GM13976 (cell line): ENCODE measurements around the gene FBXO46.
A peak's percentile ranks its signal among the peaks of the same experiment; 100 is the strongest.

ENCODE experiments used
- DNase-seq: peaks from one replicate; pipeline ENCODE4 v3.0.0; 2012; ENCODE audit warnings: low spot score
- CTCF ChIP-seq: IDR thresholded peaks from 2 replicates; pipeline ENCODE4 v1.5.1; 2012; ENCODE audit warnings: borderline replicate concordance, mild to moderate bottlenecking; ENCODE audit not compliant: insufficient read depth; ENCODE audit errors: extremely low read depth, missing control alignments, control extremely low read depth
- in situ Hi-C: fragments of 300-500 bp; cut with MboI; formaldehyde crosslinking; loops from one replicate; pipeline ENCODE4 v1.12.0; 2022; ENCODE audit warnings: low sequenced_read_pairs, mixed read lengths, inconsistent platforms; ENCODE audit not compliant: unreplicated experiment

Gene FBXO46

GRCh38 chr19:45711851-45712698 lies 18.6 kb downstream of the FBXO46 start:
- in situ Hi-C loops, result no loop called here
- no peak for DNase-seq
- no peak for TF ChIP-seq CTCF

- no peak for DNase-seq
- in situ Hi-C loops, result no loop called here
- TF ChIP-seq CTCF, result no peak
Measured at GRCh38 chr19:45710356-45711130, 20.2 kb downstream of the FBXO46 start.

GRCh38 chr19:45705710-45706415 lies 24.8 kb downstream of the FBXO46 start:
- DNase-seq, result no peak

GRCh38 chr19:45705115-45705514 lies 25.6 kb downstream of the FBXO46 start:
- TF ChIP-seq CTCF, result no peak
- in situ Hi-C loops, result no loop called here
- no peak for DNase-seq

More at GRCh38 chr19:45705710-45706415, 24.8 kb downstream of the FBXO46 start:
- no peak for TF ChIP-seq CTCF
- in situ Hi-C loops, result no loop called here

GRCh38 chr19:45701676-45702075 lies 29.0 kb downstream of the FBXO46 start:
- no peak for DNase-seq
- TF ChIP-seq CTCF, result no peak

GRCh38 chr19:45693106-45693788 lies 37.4 kb downstream of the FBXO46 start:
- peak; percentile 82 for DNase-seq
- peak; percentile 86 for TF ChIP-seq CTCF
- in situ Hi-C loops, result no loop called here

More at GRCh38 chr19:45701676-45702075, 29.0 kb downstream of the FBXO46 start:
- in situ Hi-C loops, result no loop called here
